Esophagus squamous epithelium (tissue), 4 donors: ENCODE results near the gene LIF.

Experiments used
- CTCF ChIP-seq, 6 experiments: fragments of 450-650 bp in 4 of 6; fragments of 200-600 bp in 2 of 6; sonication (generic) in 2 of 6; IDR thresholded peaks; one replicate each; pipeline ENCODE4 v1.5.1; 2016 to 2019; ENCODE audit warnings: antibody characterized with exemption in 6 of 6, mild to moderate bottlenecking in 4 of 6, moderate library complexity in 4 of 6
- POLR2A ChIP-seq, 4 donors: fragments of 450-650 bp; IDR thresholded peaks; one replicate each; pipeline ENCODE4 v1.6.1; 2017; ENCODE audit warnings: antibody characterized with exemption in 4 of 4, mild to moderate bottlenecking in 4 of 4, moderate library complexity in 3 of 4

DNA sequence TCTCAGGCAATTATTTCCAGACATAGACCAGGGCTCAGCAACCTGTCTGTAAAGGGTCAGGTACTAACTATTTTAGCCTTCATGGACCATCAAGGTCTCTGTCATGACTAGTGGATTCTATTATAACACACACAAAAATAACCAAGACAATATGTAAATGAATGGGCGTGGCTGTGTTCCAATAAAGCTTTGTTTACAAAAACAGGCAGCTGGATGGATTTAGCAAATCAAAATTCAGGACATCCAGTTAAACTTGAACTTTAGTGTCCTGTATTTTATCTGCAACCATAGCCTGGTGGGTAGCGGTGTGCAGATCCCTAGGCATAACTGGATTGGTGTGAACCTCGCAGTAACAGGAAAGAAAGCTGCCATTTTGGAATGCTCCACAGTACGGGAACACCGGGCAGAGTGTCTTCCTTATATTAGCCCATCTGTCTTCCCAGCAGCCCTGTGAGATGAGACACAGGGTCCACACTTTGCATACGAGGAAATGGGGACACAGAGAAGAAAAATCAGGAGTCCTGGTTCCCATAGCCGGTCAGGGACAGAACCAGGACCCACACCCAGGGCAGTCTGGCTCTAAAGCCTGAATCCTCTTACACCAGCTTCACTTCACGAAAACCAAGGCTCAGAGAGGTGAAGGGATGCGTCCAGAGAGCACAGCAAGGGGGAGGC, 15.6 kb downstream of the LIF start:
- TF ChIP-seq CTCF (IDR thresholded peaks at IDR 0.05) (no peak), POLR2A (IDR thresholded peaks at IDR 0.05) (no peak)
